GM21529 (cell line): ENCODE results near the gene USP2.

Experiments
- ATAC-seq: cut with Tn5 transposase; IDR thresholded peaks from one replicate; pipeline ENCODE4 v1.9.1; 2021; ENCODE audit not compliant: unreplicated experiment

The USP2 gene

GRCh38 chr11:119310682-119311052 lies 70.8 kb downstream of the USP2 start:
- ATAC-seq = no peak

- no peak for ATAC-seq
These were observed 71.4 kb downstream of the USP2 start for GRCh38 chr11:119309953-119310681.

GRCh38 chr11:119309411-119309810 lies 72.1 kb downstream of the USP2 start:
- ATAC-seq = no peak

- ATAC-seq = no peak
These were observed 73.5 kb downstream of the USP2 start for GRCh38 chr11:119307974-119308373.

DNA sequence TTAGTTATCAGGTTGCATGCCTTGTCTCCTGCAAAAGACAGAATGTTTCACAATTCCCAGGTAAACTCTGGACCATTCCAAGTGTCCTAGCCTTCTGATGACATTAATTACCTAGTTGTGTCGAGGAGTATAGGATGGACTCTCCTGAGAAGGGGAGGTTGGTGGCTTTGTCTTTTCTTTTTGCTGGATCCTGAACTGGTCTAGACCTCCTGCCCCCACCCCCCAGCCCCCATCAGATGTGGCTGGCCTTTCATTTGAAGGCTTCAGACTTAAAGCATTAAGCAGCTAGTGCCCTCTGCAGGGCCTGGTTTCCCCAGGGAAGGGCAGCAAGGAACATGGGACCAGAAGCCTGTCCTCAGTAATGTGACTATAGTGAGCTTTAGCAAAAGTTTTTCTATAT lies 74.3 kb downstream of the USP2 start:
- ATAC-seq = no peak

DNA sequence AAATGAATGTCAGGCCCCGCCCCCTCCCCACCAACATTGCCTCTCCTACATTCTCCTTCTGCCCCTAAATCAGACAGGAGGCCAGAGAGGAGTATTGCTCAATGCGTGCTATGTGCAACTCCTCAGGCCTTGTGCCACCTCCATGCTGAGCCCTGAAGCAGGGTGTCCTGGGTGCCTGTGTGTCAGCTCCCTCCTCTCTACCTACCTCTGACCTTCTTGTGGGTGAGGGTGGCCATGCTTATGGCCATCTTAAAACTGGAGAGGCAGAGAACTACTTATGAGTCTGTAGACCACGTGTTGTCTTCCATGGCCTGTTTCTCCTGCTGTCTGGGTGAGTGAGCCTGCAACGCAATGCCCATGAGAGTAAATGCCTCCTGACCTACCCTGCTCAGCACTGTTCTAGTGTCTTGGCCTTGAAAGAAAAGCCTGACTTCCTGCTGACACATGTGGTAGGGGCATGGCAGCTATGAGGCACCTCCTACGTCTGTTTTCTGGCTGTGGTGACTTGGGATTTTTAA lies 75.1 kb downstream of the USP2 start:
- no peak for ATAC-seq

GRCh38 chr11:119305556-119306372 lies 75.7 kb downstream of the USP2 start:
- ATAC-seq = no peak
